Measurements from ENCODE around the gene PRKCZ.

Gene PRKCZ

GRCh38 chr1:2215909-2216766 lies 165.9 kb downstream of the PRKCZ start:
- Histone ChIP-seq H3K27ac (ENCODE audit: low read depth, low read length, severe bottlenecking) (no peak overlapping the region), H3K9me3 (ENCODE audit: control insufficient read depth, low read length) (peaks cover 4% of the 10 kb centered on the region), H3K36me3 (ENCODE audit: control insufficient read depth, insufficient read depth, low read length) (no peaks in the 10 kb centered on the region), H3K4me1 (ENCODE audit: control insufficient read depth, insufficient read depth, low read length, poor library complexity, severe bottlenecking) (peaks cover 29% of the 10 kb centered on the region), H3K4me3 (ENCODE audit: extremely low read depth, insufficient read depth, low read length, poor library complexity, severe bottlenecking) (no peak overlapping the region)
- WGBS, 2 experiments (ENCODE audit: insufficient coverage in 2 of 2), result 95 to 96% methylated on average over 22 to 24 of the region's 25 CpGs

- H3K9me3 ChIP-seq (ENCODE audit: control insufficient read depth, low read length), result peaks cover 4% of the 10 kb centered on the region
- no peak overlapping the region for H3K27ac ChIP-seq (ENCODE audit: low read depth, low read length, severe bottlenecking)
- no peaks in the 10 kb centered on the region for H3K36me3 ChIP-seq (ENCODE audit: control insufficient read depth, insufficient read depth, low read length)
- no peak overlapping the region for H3K4me3 ChIP-seq (ENCODE audit: extremely low read depth, insufficient read depth, low read length, poor library complexity, severe bottlenecking)
- peaks cover 28% of the 10 kb centered on the region for H3K4me1 ChIP-seq (ENCODE audit: control insufficient read depth, insufficient read depth, low read length, poor library complexity, severe bottlenecking)
- WGBS, 2 experiments (ENCODE audit: insufficient coverage in 2 of 2), result 90 to 91% methylated on average over 7 of the region's 7 CpGs
Measured at GRCh38 chr1:2216767-2217058, 166.5 kb downstream of the PRKCZ start.

DNA sequence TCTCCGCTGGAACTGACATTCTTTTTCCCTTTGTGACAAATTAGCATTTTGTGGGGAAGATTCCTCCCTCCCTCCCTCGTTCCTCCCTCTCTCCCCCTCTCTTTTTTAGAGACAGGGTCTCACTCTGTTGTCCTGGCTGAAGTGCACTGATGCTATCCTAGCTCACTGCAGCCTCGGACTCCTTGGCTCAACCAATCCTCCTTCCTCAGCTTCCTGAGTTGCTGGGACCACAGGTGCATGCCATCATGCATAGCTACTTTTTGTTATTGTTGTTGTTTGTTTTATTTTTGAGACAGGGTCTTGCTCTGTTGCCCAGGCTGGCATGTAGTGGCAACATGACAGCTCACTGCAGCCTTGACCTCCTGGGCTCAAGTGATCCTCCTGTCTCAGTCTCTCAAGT lies 171.1 kb downstream of the PRKCZ start:
- no peak overlapping the region for H3K27ac ChIP-seq (ENCODE audit: low read depth, low read length, severe bottlenecking)
- 83% methylated on average over 1 of the region's 3 CpGs; no CpG with 5 or more reads in 1 of the 2 experiments for WGBS, 2 experiments (ENCODE audit: insufficient coverage in 2 of 2)

GRCh38 chr1:2224170-2224584 lies 174.0 kb downstream of the PRKCZ start:
- Histone ChIP-seq H3K4me3 (ENCODE audit: extremely low read depth, insufficient read depth, low read length, poor library complexity, severe bottlenecking) (no peak overlapping the region), H3K36me3 (ENCODE audit: control insufficient read depth, insufficient read depth, low read length) (peaks cover 2% of the 10 kb centered on the region), H3K27ac (ENCODE audit: low read depth, low read length, severe bottlenecking) (no peak overlapping the region), H3K4me1 (ENCODE audit: control insufficient read depth, insufficient read depth, low read length, poor library complexity, severe bottlenecking) (peaks cover 7% of the 10 kb centered on the region), H3K9me3 (ENCODE audit: control insufficient read depth, low read length) (no peaks in the 10 kb centered on the region)
- 95 to 96% methylated on average over 6 of the region's 7 CpGs for WGBS, 2 experiments (ENCODE audit: insufficient coverage in 2 of 2)

More for the DNA sequence above, 171.1 kb downstream of the PRKCZ start:
- Histone ChIP-seq H3K4me1 (ENCODE audit: control insufficient read depth, insufficient read depth, low read length, poor library complexity, severe bottlenecking) (peaks cover 2% of the 10 kb centered on the region), H3K4me3 (ENCODE audit: extremely low read depth, insufficient read depth, low read length, poor library complexity, severe bottlenecking) (no peak overlapping the region), H3K9me3 (ENCODE audit: control insufficient read depth, low read length) (peaks cover 4% of the 10 kb centered on the region), H3K36me3 (ENCODE audit: control insufficient read depth, insufficient read depth, low read length) (no peaks in the 10 kb centered on the region)

- peaks cover 7% of the 10 kb centered on the region for H3K4me1 ChIP-seq (ENCODE audit: control insufficient read depth, insufficient read depth, low read length, poor library complexity, severe bottlenecking)
- 91 to 93% methylated on average over 12 to 18 of the region's 18 CpGs for WGBS, 2 experiments (ENCODE audit: insufficient coverage in 2 of 2)
- no peak overlapping the region for H3K4me3 ChIP-seq (ENCODE audit: extremely low read depth, insufficient read depth, low read length, poor library complexity, severe bottlenecking)
- no peak overlapping the region for H3K27ac ChIP-seq (ENCODE audit: low read depth, low read length, severe bottlenecking)
- H3K9me3 ChIP-seq (ENCODE audit: control insufficient read depth, low read length), result no peaks in the 10 kb centered on the region
- H3K36me3 ChIP-seq (ENCODE audit: control insufficient read depth, insufficient read depth, low read length), result peaks cover 8% of the 10 kb centered on the region
Measured at GRCh38 chr1:2224631-2225428, 174.6 kb downstream of the PRKCZ start.

- peak overlapping the region; percentile 95 for H3K27ac ChIP-seq (ENCODE audit: low read depth, low read length, severe bottlenecking)
- WGBS, 2 experiments (ENCODE audit: insufficient coverage in 2 of 2), result 21 to 24% methylated on average over 50 to 64 of the region's 73 CpGs
- no peaks in the 10 kb centered on the region for H3K9me3 ChIP-seq (ENCODE audit: control insufficient read depth, low read length)
Measured at GRCh38 chr1:2226525-2227345, 176.5 kb downstream of the PRKCZ start.

DNA sequence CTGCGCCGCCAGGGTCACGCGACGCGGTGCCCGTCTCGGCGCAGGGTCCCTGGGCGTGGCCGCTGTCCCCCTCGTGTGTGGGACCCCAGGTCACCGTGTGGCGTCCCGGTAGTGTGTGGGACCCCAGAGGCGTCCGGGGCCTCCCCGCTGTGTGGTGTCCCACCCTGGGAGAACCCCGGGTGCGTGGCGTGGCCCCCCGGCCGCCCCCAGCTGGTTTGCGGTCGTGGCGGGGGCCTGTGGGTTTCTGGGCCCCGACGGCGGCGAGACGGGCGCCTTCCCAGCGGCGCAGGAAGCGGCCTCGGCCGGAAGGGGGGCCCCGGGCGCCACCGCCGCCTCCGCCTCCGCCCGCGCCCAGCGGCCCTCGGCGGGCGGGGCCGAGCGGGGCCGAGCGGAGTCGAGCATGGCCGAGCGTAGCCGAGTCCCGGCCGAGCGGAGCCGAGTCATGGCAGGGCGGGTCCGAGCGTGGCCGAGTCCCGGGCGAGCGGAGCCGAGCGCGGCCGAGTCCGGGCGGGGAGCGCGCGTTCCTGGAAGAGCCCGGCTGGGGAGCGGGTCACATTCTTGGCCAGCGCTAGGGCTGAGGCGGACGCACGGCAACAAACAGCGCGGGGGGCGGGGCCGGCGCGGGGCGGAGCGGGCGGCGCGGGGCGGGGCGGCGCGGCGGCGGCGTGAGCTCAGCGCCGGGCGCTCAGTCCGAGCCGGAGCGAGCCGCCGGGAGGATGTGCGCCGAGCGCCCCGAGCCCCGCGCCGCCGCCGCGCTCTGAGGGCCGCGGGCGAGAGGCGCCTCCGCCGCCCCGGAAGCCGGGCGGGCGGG lies 177.3 kb downstream of the PRKCZ start:
- Histone ChIP-seq H3K36me3 (ENCODE audit: control insufficient read depth, insufficient read depth, low read length) (peaks cover 28% of the 10 kb centered on the region), H3K4me3 (ENCODE audit: extremely low read depth, insufficient read depth, low read length, poor library complexity, severe bottlenecking) (peak overlapping the region; percentile 56), H3K4me1 (ENCODE audit: control insufficient read depth, insufficient read depth, low read length, poor library complexity, severe bottlenecking) (peaks cover 20% of the 10 kb centered on the region), H3K9me3 (ENCODE audit: control insufficient read depth, low read length) (no peaks in the 10 kb centered on the region), H3K27ac (ENCODE audit: low read depth, low read length, severe bottlenecking) (peak overlapping the region; percentile 95)
- 0% methylated on average over 96 to 97 of the region's 129 CpGs for WGBS, 2 experiments (ENCODE audit: insufficient coverage in 2 of 2)

More at GRCh38 chr1:2226525-2227345, 176.5 kb downstream of the PRKCZ start:
- peaks cover 13% of the 10 kb centered on the region for H3K4me1 ChIP-seq (ENCODE audit: control insufficient read depth, insufficient read depth, low read length, poor library complexity, severe bottlenecking)
- peak overlapping the region; percentile 56 for H3K4me3 ChIP-seq (ENCODE audit: extremely low read depth, insufficient read depth, low read length, poor library complexity, severe bottlenecking)
- H3K36me3 ChIP-seq (ENCODE audit: control insufficient read depth, insufficient read depth, low read length), result peaks cover 21% of the 10 kb centered on the region

DNA sequence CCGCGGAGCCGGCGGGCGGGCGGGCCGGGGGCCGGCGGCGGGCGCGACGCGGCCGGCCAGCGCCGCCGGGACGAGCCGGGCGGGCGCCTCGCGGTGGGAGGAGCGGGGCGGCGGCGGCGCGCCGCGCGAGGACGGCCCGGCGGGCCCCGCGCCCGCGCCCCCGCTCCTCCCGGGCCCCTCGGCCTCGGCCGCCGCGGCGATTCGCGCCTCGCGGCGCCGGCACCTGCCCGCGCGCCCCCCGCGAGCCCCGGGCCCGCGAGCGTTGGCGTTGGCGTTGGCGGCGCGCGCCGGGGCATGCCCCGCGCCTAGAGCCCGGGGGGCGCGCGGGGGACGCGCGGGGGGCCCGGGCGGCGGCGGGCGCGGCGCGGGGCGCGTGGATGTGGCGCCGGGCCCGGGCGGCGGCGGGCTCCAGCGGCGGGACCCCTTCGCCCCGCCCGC lies 178.0 kb downstream of the PRKCZ start, which contains the start of gene SKI:
TSS of gene SKI (plus strand) at position 163 of the 438 bp plus-strand sequence. CDS start 448 bp downstream, outside the sequence.
- 0% methylated on average over 44 to 67 of the region's 100 CpGs for WGBS, 2 experiments (ENCODE audit: insufficient coverage in 2 of 2)
- H3K4me1 ChIP-seq (ENCODE audit: control insufficient read depth, insufficient read depth, low read length, poor library complexity, severe bottlenecking), result peaks cover 25% of the 10 kb centered on the region
- peak within 1 kb of the TSS; percentile 83 for H3K4me3 ChIP-seq (ENCODE audit: extremely low read depth, insufficient read depth, low read length, poor library complexity, severe bottlenecking)
- H3K9me3 ChIP-seq (ENCODE audit: control insufficient read depth, low read length), result no peaks in the 10 kb centered on the region
- peak within 1 kb of the TSS; percentile 95 for H3K27ac ChIP-seq (ENCODE audit: low read depth, low read length, severe bottlenecking)
- H3K36me3 ChIP-seq (ENCODE audit: control insufficient read depth, insufficient read depth, low read length), result peaks cover 34% of the 10 kb centered on the region

DNA sequence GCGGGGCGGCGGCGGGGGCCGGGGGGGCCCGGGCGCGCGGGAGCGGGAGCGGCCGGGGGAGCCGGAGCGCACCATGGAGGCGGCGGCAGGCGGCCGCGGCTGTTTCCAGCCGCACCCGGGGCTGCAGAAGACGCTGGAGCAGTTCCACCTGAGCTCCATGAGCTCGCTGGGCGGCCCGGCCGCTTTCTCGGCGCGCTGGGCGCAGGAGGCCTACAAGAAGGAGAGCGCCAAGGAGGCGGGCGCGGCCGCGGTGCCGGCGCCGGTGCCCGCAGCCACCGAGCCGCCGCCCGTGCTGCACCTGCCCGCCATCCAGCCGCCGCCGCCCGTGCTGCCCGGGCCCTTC lies 178.5 kb downstream of the PRKCZ start:
- Histone ChIP-seq H3K4me1 (ENCODE audit: control insufficient read depth, insufficient read depth, low read length, poor library complexity, severe bottlenecking) (peaks cover 29% of the 10 kb centered on the region), H3K9me3 (ENCODE audit: control insufficient read depth, low read length) (no peaks in the 10 kb centered on the region), H3K4me3 (ENCODE audit: extremely low read depth, insufficient read depth, low read length, poor library complexity, severe bottlenecking) (peak overlapping the region; percentile 83), H3K36me3 (ENCODE audit: control insufficient read depth, insufficient read depth, low read length) (peaks cover 38% of the 10 kb centered on the region), H3K27ac (ENCODE audit: low read depth, low read length, severe bottlenecking) (no peak overlapping the region)
- WGBS, 2 experiments (ENCODE audit: insufficient coverage in 2 of 2), result 0% methylated on average over 21 to 42 of the region's 50 CpGs
